ENCODE results near the gene GULP1.
A peak's percentile ranks its signal among the peaks of the same experiment; 100 is the strongest.
"Not testable (repeated sequence)": the region's sequence is repeated elsewhere in the genome, so short reads cannot be mapped to it uniquely, and the experiment has no call there.

GULP1 gene

GRCh38 chr2:188292348-188293239, 920 bp downstream of the GULP1 start:
- Histone ChIP-seq H3K4me3 (peak overlapping the region; percentile 74 to 83), H3K27ac (peak overlapping the region; percentile 95 to 97), H3K36me3 (no peaks in the 10 kb centered on the region), H3K4me1 (peaks cover 0 to 45% (median 13%) of the 10 kb centered on the region in 4 donors), H3K27me3 (no peaks in the 10 kb centered on the region), H3K9me3 (no peaks in the 10 kb centered on the region)
- TF ChIP-seq, protein P1, sequence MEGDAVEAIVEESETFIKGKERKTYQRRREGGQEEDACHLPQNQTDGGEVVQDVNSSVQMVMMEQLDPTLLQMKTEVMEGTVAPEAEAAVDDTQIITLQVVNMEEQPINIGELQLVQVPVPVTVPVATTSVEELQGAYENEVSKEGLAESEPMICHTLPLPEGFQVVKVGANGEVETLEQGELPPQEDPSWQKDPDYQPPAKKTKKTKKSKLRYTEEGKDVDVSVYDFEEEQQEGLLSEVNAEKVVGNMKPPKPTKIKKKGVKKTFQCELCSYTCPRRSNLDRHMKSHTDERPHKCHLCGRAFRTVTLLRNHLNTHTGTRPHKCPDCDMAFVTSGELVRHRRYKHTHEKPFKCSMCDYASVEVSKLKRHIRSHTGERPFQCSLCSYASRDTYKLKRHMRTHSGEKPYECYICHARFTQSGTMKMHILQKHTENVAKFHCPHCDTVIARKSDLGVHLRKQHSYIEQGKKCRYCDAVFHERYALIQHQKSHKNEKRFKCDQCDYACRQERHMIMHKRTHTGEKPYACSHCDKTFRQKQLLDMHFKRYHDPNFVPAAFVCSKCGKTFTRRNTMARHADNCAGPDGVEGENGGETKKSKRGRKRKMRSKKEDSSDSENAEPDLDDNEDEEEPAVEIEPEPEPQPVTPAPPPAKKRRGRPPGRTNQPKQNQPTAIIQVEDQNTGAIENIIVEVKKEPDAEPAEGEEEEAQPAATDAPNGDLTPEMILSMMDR (IDR thresholded peaks at IDR 0.05): no peak
- peak; percentile 79 to 90 for DNase-seq
- intact Hi-C loops (cut with DNase I; ENCODE audit: low total_unique reads): loop anchor here (5.0 to 10.0 kb wide), 2 partner anchors 212 to 685 kb away; no protein-coding TSS in a partner anchor

DNA sequence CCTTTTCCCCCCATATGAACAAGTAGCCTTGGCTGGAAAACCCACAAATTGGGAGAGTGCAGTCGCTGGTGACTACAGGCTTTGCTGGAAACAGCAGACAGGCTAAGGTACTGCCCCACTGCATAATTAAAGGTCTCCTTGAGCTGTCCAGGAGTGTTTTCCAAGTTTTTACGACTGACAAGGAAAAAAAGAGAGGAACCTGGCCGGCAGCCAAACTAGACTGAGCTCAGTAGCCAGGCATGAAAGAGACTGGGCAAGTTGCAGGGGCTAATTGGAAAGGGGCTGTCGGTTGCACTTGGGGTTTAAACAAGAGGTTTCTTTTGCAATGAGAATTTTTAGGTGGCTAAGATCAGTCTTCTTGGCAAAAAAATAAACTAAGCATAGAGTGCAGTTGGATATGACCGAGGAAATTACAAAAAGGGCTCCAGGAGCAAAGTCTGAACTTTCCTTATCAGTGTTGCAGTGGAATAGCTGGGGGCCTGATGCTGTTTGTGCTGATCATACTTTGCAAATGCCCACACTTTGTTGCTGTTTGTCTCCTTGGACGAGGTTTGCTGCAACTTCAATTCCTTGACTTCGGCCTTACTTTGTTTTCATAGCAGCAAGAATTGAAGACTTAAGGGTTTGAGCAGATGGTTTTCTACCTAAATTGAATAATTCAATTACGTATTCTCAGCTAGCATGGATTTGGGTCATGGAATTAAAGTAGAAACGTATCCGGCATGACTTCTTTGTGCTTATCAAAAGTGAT, 2.1 kb downstream of the GULP1 start:
- intact Hi-C loops (cut with DNase I; ENCODE audit: low total_unique reads): loop anchor here (5.0 to 10.0 kb wide), 2 partner anchors 211 to 684 kb away; no protein-coding TSS in a partner anchor
- Histone ChIP-seq H3K27me3 (no peaks in the 10 kb centered on the region), H3K4me3 (peak overlapping the region; percentile 74 to 83), H3K4me1 (peaks cover 0 to 45% (median 13%) of the 10 kb centered on the region in 4 donors), H3K27ac (peak overlapping the region; percentile 95 to 97), H3K9me3 (no peaks in the 10 kb centered on the region), H3K36me3 (no peaks in the 10 kb centered on the region)
- TF ChIP-seq, protein P1 (IDR thresholded peaks at IDR 0.05): no peak
- DNase-seq: peak; percentile 53 to 82

DNA sequence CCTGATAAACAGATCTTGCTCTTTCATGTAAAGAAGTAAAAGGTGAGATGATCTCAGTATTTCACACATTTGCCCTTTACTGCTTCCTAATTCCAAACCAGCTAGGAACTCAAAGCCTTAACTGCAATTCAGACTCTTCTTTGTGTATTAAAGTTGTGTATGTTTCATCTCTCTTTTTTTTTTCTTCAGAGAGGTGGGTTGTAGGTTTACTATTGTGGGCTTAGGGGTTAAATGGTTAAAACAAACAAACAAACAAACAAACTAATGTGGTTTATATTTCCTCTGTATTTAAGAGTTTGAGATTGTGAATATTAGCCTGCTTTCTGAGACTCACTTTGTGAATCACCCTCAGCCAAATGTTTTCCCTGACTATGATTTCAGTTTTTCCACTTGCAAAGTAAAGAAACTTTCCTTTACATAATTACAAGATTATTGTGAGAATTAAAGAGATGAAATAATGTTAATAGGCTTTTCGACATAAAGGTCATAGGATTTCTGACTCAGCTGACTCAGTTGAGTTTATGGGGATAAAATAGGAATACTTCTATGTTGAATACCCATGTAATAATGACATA, 2.8 kb downstream of the GULP1 start:
- Histone ChIP-seq H3K4me3 (peak overlapping the region; percentile 74 to 83), H3K27me3 (no peaks in the 10 kb centered on the region), H3K27ac (peak overlapping the region; percentile 95 to 97), H3K9me3 (no peaks in the 10 kb centered on the region), H3K36me3 (no peaks in the 10 kb centered on the region), H3K4me1 (peaks cover 0 to 45% (median 13%) of the 10 kb centered on the region in 4 donors)
- no peak for DNase-seq
- intact Hi-C loops (cut with DNase I; ENCODE audit: low total_unique reads): loop anchor here (5.0 to 10.0 kb wide), 2 partner anchors 210 to 683 kb away; no protein-coding TSS in a partner anchor
- TF ChIP-seq, protein P1 (IDR thresholded peaks at IDR 0.05): no peak

- DNase-seq: no peak
- peak overlapping the region; percentile 74 to 83 for H3K4me3 ChIP-seq
- TF ChIP-seq, protein P1 (IDR thresholded peaks at IDR 0.05): no peak
- no peaks in the 10 kb centered on the region for H3K9me3 ChIP-seq
- no peaks in the 10 kb centered on the region for H3K36me3 ChIP-seq
- H3K27me3 ChIP-seq: no peaks in the 10 kb centered on the region
- peak overlapping the region; percentile 95 to 97 for H3K27ac ChIP-seq
- H3K4me1 ChIP-seq: peaks cover 0 to 44% (median 13%) of the 10 kb centered on the region in 4 donors
- intact Hi-C loops (cut with DNase I; ENCODE audit: low total_unique reads): loop anchor here (10.0 kb wide), 1 partner anchor 210 kb away; no protein-coding TSS in a partner anchor
Measured at GRCh38 chr2:188295067-188295685, 3.5 kb downstream of the GULP1 start.

DNA sequence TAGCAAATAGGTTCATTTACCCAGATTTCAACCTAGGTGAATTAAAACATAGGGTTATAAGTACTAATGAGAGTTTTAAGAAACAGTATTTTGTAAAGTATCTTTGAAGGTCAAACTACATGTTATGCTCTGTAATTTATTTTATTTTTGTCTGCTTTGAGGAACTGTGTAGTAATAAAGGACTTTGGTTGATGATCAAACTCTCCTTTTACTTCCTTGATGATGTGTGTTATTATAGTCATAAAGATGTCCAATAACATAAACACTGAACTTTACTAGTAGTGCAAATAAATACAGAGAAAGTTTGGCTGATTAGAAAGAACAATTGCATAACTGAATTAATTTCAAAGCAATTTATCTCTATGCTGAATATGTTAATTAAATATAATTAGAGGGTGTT, 6.3 kb downstream of the GULP1 start:
- Histone ChIP-seq H3K36me3 (no peaks in the 10 kb centered on the region), H3K9me3 (no peaks in the 10 kb centered on the region), H3K4me3 (no peak overlapping the region), H3K4me1 (peaks cover 0 to 39% (median 10%) of the 10 kb centered on the region in 4 donors), H3K27ac (no peak overlapping the region), H3K27me3 (no peaks in the 10 kb centered on the region)
- intact Hi-C loops (cut with DNase I; ENCODE audit: low total_unique reads): loop anchor here (10.0 kb wide), 1 partner anchor 207 kb away; no protein-coding TSS in a partner anchor
- DNase-seq: no peak
- TF ChIP-seq, protein P1 (IDR thresholded peaks at IDR 0.05): no peak

DNA sequence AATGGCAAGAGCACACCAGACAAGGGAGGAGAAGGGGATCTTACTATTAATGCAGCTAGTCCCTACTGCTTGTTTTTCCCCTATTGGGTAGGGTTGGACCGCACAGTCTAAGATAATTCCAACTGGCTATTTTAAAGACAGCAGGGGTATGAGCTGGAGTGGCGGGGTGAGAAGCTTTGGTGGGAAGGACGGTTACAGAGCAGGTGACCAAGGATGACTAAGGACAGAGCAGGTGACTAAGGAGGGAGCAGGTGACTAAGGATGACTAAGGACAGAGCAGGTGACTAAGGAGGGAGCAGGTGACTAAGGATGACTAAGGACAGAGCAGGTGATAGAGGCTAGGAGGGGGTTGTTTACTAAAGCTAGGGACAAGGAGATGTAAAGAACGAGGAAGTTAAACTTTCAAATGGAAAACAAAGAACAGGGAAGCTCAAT, 7.3 kb downstream of the GULP1 start:
- H3K4me3 ChIP-seq, DNase-seq, H3K36me3 ChIP-seq, H3K9me3 ChIP-seq, H3K27ac ChIP-seq, H3K27me3 ChIP-seq: not testable (repeated sequence)
- peaks cover 0 to 48% (median 6%) of the 10 kb centered on the region in 4 donors for H3K4me1 ChIP-seq
- intact Hi-C loops (cut with DNase I; ENCODE audit: low total_unique reads): loop anchor here (10.0 kb wide), 1 partner anchor 206 kb away; no protein-coding TSS in a partner anchor

All from tibial artery (tissue), 4 donors.